Metanephros (tissue), 2 donors: ENCODE data around the gene ZNF446. TPM values are rescaled to one million over a fixed set of nuclear protein-coding genes. Genes with fewer than 3 reads are reported as not detected.

Experiments used
- small RNA-seq: library from RNA; depleted of rRNA; stranded (forward); fragments of <200 nt; gene quantifications from one replicate; pipeline ENCODE3, GENCODE V24; 2014; ENCODE audit warnings: low replicate concordance
- total RNA-seq: library from RNA; depleted of rRNA; stranded (reverse); fragments of >200 nt; gene quantifications from one replicate; pipeline ENCODE4 v1.2.3, GENCODE V29; 2014

Gene ZNF446
- 18.7 TPM for total RNA-seq

GRCh38 chr19:58475714-58476497 is at the start of gene ZNF446:
Gene ZNF446 (plus strand): TSS chr19:58476352. CDS start chr19:58477219, 867 bp downstream.

GRCh38 chr19:58439576-58440554 is 36.3 kb upstream of the ZNF446 start, which contains the start of gene ZNF132:
Gene ZNF132 (minus strand): TSS chr19:58440153. CDS start chr19:58439821, 332 bp downstream.

GRCh38 chr19:58451358-58452101 is 24.6 kb upstream of the ZNF446 start, which contains the start of gene ZNF324B:
Gene ZNF324B (plus strand): TSS chr19:58451622. CDS start chr19:58453702, 2,080 bp downstream.

GRCh38 chr19:58466760-58467589 is 9.2 kb upstream of the ZNF446 start, which contains the start of gene ZNF324:
Gene ZNF324 (plus strand): TSS chr19:58467080. CDS start chr19:58469186, 2,106 bp downstream.

GRCh38 chr19:58511353-58512208 is 35.4 kb downstream of the ZNF446 start, which contains the start of gene SLC27A5:
Gene SLC27A5 (minus strand): TSS chr19:58511992. CDS start chr19:58511955, 37 bp downstream.

GRCh38 chr19:58519355-58520256 is 43.5 kb downstream of the ZNF446 start, which contains the start of gene ZBTB45:
Gene ZBTB45 (minus strand): TSS chr19:58519810. CDS start chr19:58517673, 2,137 bp downstream.

Small RNA genes within 50 kb of the gene (small RNA-seq; reads per million reads assigned to genes)
- gene RN7SL693P (not detected), gene RNU6-1337P (not detected)

Other genes with a start within 250 kb of the ZNF446 start
- gene ZNF544, start 247.4 kb upstream of the ZNF446 start, total RNA-seq: 57.1 TPM
- gene ZNF8, start 197.4 kb upstream of the ZNF446 start, total RNA-seq: 10.9 TPM
- gene ERVK3-1, start 171.0 kb upstream of the ZNF446 start, total RNA-seq: 38.0 TPM
- gene ZSCAN22, start 149.4 kb upstream of the ZNF446 start, total RNA-seq: 2.7 TPM
- gene A1BG, start 122.9 kb upstream of the ZNF446 start, total RNA-seq: 4.3 TPM
- 7.1 TPM for gene ZNF497, start 113.6 kb upstream of the ZNF446 start, total RNA-seq
- gene ZNF837, start 95.3 kb upstream of the ZNF446 start, total RNA-seq: 4.7 TPM
- gene RPS5, start 89.1 kb upstream of the ZNF446 start, total RNA-seq: 1,732 TPM
- gene RNF225, start 80.7 kb upstream of the ZNF446 start, total RNA-seq: not detected
- 27.2 TPM for gene ZNF584, start 67.7 kb upstream of the ZNF446 start, total RNA-seq
- gene ZNF132, start 36.2 kb upstream of the ZNF446 start, total RNA-seq: 11.8 TPM
- gene ZNF324B, start 24.7 kb upstream of the ZNF446 start, total RNA-seq: 13.7 TPM
- 24.7 TPM for gene ZNF324, start 9.3 kb upstream of the ZNF446 start, total RNA-seq
- gene SLC27A5, start 35.6 kb downstream of the ZNF446 start, total RNA-seq: 6.9 TPM
- gene ZBTB45, start 43.5 kb downstream of the ZNF446 start, total RNA-seq: 12.1 TPM
- 422 TPM for gene TRIM28, start 67.7 kb downstream of the ZNF446 start, total RNA-seq
- gene CHMP2A, start 78.8 kb downstream of the ZNF446 start, total RNA-seq: 77.3 TPM
- 64.5 TPM for gene UBE2M, start 82.3 kb downstream of the ZNF446 start, total RNA-seq
- gene MZF1, start 97.0 kb downstream of the ZNF446 start, total RNA-seq: 37.2 TPM